Activated CD4-positive, alpha-beta T cell treated with anti-CD3 and anti-CD28 coated beads, Interleukin-2, amount 50 U/mL, for 48 hours (primary cell): ENCODE data around the gene DRC7.
"Not testable (repeated sequence)": the region's sequence is repeated elsewhere in the genome, so short reads cannot be mapped to it uniquely, and the experiment has no call there.

ENCODE experiments used
- DNase-seq, 2 experiments: peaks; one replicate each; pipeline ENCODE4 v3.0.0-alpha.2; 2020

Gene DRC7

GRCh38 chr16:57736419-57737351 lies 42.1 kb downstream of the DRC7 start:
- peak; percentile 43 to 56 for DNase-seq

GRCh38 chr16:57738844-57739243 lies 44.2 kb downstream of the DRC7 start:
- DNase-seq, result no peak

GRCh38 chr16:57739756-57740422 lies 45.3 kb downstream of the DRC7 start:
- no peak for DNase-seq

- no peak for DNase-seq
Measured at GRCh38 chr16:57740423-57741071, 45.9 kb downstream of the DRC7 start.

GRCh38 chr16:57741660-57742191 lies 47.1 kb downstream of the DRC7 start:
- no peak for DNase-seq

GRCh38 chr16:57742543-57742942 lies 47.9 kb downstream of the DRC7 start:
- no peak for DNase-seq

GRCh38 chr16:57743458-57743857 lies 48.9 kb downstream of the DRC7 start:
- DNase-seq, result no peak

GRCh38 chr16:57743886-57744641 lies 49.5 kb downstream of the DRC7 start:
- DNase-seq, result no peak

GRCh38 chr16:57744642-57744903 lies 50.0 kb downstream of the DRC7 start:
- DNase-seq, result no peak

GRCh38 chr16:57745768-57746167 lies 51.2 kb downstream of the DRC7 start:
- DNase-seq, result no peak

GRCh38 chr16:57746316-57746715 lies 51.7 kb downstream of the DRC7 start:
- not testable (repeated sequence) for DNase-seq

GRCh38 chr16:57747091-57747490 lies 52.5 kb downstream of the DRC7 start:
- no peak for DNase-seq

- DNase-seq, result no peak
Measured at GRCh38 chr16:57747496-57747895, 52.9 kb downstream of the DRC7 start.

- DNase-seq, result no peak
Measured at GRCh38 chr16:57747996-57748395, 53.4 kb downstream of the DRC7 start.

- no peak for DNase-seq
Measured at GRCh38 chr16:57748596-57748995, 54.0 kb downstream of the DRC7 start.

GRCh38 chr16:57749101-57749692 lies 54.6 kb downstream of the DRC7 start:
- no peak for DNase-seq

- DNase-seq, result no peak
Measured at GRCh38 chr16:57749856-57750452, 55.3 kb downstream of the DRC7 start.

GRCh38 chr16:57750796-57751538 lies 56.4 kb downstream of the DRC7 start:
- DNase-seq, result no peak

GRCh38 chr16:57751539-57752202 lies 57.1 kb downstream of the DRC7 start:
- DNase-seq, result no peak

- no peak for DNase-seq
Measured at GRCh38 chr16:57752203-57752580, 57.6 kb downstream of the DRC7 start.
